ENCODE data around the gene WFDC6. TPM values are rescaled to one million over a fixed set of nuclear protein-coding genes. Genes with fewer than 3 reads are reported as not detected.

WFDC6 gene
- total RNA-seq, 1 donor from 2014 or later: not detected

- H3K4me1 Mint-ChIP-seq (ENCODE audit: unreplicated experiment): no peaks in the 10 kb centered on the region
- H3K36me3 Mint-ChIP-seq: no peaks in the 10 kb centered on the region
- peaks cover 13% of the 10 kb centered on the region for H3K27me3 Mint-ChIP-seq
- no peaks in the 10 kb centered on the region for H3K9me3 Mint-ChIP-seq
- DNase-seq (ENCODE audit: extremely low spot score, unreplicated experiment): no peak
- TF ChIP-seq, protein P1, sequence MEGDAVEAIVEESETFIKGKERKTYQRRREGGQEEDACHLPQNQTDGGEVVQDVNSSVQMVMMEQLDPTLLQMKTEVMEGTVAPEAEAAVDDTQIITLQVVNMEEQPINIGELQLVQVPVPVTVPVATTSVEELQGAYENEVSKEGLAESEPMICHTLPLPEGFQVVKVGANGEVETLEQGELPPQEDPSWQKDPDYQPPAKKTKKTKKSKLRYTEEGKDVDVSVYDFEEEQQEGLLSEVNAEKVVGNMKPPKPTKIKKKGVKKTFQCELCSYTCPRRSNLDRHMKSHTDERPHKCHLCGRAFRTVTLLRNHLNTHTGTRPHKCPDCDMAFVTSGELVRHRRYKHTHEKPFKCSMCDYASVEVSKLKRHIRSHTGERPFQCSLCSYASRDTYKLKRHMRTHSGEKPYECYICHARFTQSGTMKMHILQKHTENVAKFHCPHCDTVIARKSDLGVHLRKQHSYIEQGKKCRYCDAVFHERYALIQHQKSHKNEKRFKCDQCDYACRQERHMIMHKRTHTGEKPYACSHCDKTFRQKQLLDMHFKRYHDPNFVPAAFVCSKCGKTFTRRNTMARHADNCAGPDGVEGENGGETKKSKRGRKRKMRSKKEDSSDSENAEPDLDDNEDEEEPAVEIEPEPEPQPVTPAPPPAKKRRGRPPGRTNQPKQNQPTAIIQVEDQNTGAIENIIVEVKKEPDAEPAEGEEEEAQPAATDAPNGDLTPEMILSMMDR (conservative IDR thresholded peaks at IDR 0.05): no peak
- no peak within 1 kb of the TSS for H3K27ac Mint-ChIP-seq
- no peak within 1 kb of the TSS for H3K4me3 Mint-ChIP-seq
These were observed 24.0 kb downstream of the WFDC6 start, which contains the start of gene SPINT3 for GRCh38 chr20:45515147-45515913. Gene SPINT3 (minus strand): TSS chr20:45515622. CDS start chr20:45515608, 14 bp downstream.

DNA sequence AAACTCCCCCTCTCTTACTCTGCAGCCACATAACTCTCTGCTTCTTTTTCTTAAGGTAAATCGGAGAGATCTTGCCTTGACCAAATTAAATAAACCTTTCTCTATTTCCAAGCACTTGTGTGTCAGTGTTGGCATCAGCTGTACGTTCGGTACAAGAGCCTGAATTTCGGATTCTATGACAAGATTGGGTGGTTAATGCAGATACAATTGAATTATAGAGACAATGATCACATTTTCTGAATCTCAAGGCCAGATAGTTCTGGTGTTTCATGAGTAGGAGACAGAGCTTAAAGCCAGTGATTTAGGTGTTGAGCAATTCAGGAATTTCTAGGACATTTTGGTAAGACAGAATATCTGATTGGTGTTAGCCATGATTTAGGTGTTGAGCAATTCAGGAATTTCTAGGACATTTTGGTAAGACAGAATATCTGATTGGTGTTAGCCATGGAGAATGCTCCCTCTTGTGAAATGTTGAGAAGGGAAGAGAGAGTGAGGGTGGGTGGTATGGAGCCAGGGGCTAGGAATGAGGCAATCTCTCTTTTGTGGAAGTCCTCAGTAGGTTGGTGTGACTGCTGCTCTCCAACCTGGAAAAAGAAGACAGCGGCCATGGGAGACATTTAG lies 28.9 kb downstream of the WFDC6 start:
- TF ChIP-seq, protein P1 (conservative IDR thresholded peaks at IDR 0.05): no peak
- H3K4me1 Mint-ChIP-seq (ENCODE audit: unreplicated experiment): no peaks in the 10 kb centered on the region
- no peaks in the 10 kb centered on the region for H3K9me3 Mint-ChIP-seq
- no peak overlapping the region for H3K27ac Mint-ChIP-seq
- DNase-seq (ENCODE audit: extremely low spot score, unreplicated experiment): no peak
- no peak overlapping the region for H3K4me3 Mint-ChIP-seq
- peaks cover 14% of the 10 kb centered on the region for H3K27me3 Mint-ChIP-seq
- H3K36me3 Mint-ChIP-seq: no peaks in the 10 kb centered on the region

GRCh38 chr20:45509091-45509490 lies 30.2 kb downstream of the WFDC6 start:
- no peaks in the 10 kb centered on the region for H3K4me1 Mint-ChIP-seq (ENCODE audit: unreplicated experiment)
- H3K27ac Mint-ChIP-seq: no peak overlapping the region
- H3K27me3 Mint-ChIP-seq: peaks cover 9% of the 10 kb centered on the region
- H3K36me3 Mint-ChIP-seq: no peaks in the 10 kb centered on the region
- H3K4me3 Mint-ChIP-seq: no peak overlapping the region
- DNase-seq (ENCODE audit: extremely low spot score, unreplicated experiment): no peak
- TF ChIP-seq, protein P1 (conservative IDR thresholded peaks at IDR 0.05): no peak
- no peaks in the 10 kb centered on the region for H3K9me3 Mint-ChIP-seq

GRCh38 chr20:45508068-45508886 lies 31.0 kb downstream of the WFDC6 start:
- Mint-ChIP-seq H3K9me3 (no peaks in the 10 kb centered on the region), H3K27ac (no peak overlapping the region), H3K36me3 (no peaks in the 10 kb centered on the region), H3K4me3 (no peak overlapping the region), H3K27me3 (peaks cover 9% of the 10 kb centered on the region), H3K4me1 (ENCODE audit: unreplicated experiment) (no peaks in the 10 kb centered on the region)
- no peak for DNase-seq (ENCODE audit: extremely low spot score, unreplicated experiment)
- TF ChIP-seq, protein P1 (conservative IDR thresholded peaks at IDR 0.05): no peak

DNA sequence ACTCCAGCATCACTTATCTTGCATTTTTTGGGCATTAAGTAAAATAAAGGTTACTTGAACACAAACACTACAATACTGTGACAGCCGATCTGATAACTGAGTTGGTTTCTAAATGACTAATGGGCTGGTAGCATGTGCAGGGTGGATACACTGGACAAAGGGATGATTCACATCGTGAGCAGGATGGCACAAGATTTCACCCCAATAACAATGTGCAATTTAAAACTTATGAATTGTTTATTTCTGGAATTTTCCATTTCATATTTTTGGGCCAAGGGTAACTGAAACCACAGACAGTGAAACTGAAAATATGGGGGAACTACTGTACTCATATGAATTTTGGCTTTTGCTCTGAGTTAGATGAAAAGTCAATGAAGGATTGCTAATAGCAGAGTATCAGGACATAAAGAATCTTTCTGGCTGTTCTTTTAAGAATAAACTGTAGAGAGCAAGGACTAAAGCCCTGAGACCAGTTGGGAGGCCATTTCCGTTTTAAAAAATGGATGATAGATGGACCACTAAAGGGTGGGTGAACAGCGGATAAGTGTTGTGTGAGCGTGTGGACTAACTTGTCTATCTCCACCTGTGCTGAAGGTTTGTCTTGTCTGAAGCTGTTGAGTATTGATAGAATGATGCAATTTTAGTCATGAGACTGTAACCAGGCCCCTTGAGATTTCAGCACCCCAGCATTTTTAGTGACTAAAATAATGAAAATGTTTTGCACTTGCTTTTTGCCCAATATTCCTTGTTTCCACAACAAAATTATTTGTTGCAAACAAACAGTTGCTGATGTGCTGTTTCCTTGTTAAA lies 32.1 kb downstream of the WFDC6 start:
- Mint-ChIP-seq H3K36me3 (no peaks in the 10 kb centered on the region), H3K4me1 (ENCODE audit: unreplicated experiment) (no peaks in the 10 kb centered on the region), H3K9me3 (no peaks in the 10 kb centered on the region), H3K4me3 (no peak overlapping the region), H3K27ac (no peak overlapping the region), H3K27me3 (peaks cover 10% of the 10 kb centered on the region)
- TF ChIP-seq, protein P1 (conservative IDR thresholded peaks at IDR 0.05): no peak
- no peak for DNase-seq (ENCODE audit: extremely low spot score, unreplicated experiment)
